Naive thymus-derived CD8-positive, alpha-beta T cell (primary cell): ENCODE measurements around the gene SLC9C2. TPM values are rescaled to one million over a fixed set of nuclear protein-coding genes. Genes with fewer than 3 reads are reported as not detected.
A peak's percentile ranks its signal among the peaks of the same experiment; 100 is the strongest.
"Not testable (repeated sequence)": the region's sequence is repeated elsewhere in the genome, so short reads cannot be mapped to it uniquely, and the experiment has no call there.

Experiments
- ATAC-seq, 2 donors: fragments of 150-1000 bp; cut with Tn5 transposase in 1 of 2; sonication (Bioruptor Pico), chemical (Tn5 transposase) in 1 of 2; 1 replicate in 1 of 2; 2 replicates in 1 of 2; pipeline ENCODE4 v1.10.0; 2021; ENCODE audit warnings: mild to moderate bottlenecking in 2 of 2, moderate library complexity in 2 of 2
- POLR2A ChIA-PET: fragments of 350-600 bp; sonication (Branson Sonifier 250); formaldehyde crosslinking; loops from one replicate; lab custom pipeline; 2021; ENCODE audit warnings: antibody characterized with exemption; lab: Charles Lee
- DNase-seq, 10 donors: peaks; one replicate each; pipeline versions ENCODE4 v3.0.0 to v3.0.0-alpha.2; 2020 to 2022
- H3K27ac Mint-ChIP-seq, 10 donors: one replicate each; pipeline ENCODE4 v1.8.0; 2020 to 2022; ENCODE audit warnings: mild to moderate bottlenecking in 10 of 10, mixed read lengths in 10 of 10, moderate library complexity in 4 of 10, inconsistent platforms in 1 of 10
- H3K27me3 Mint-ChIP-seq, 5 donors: one replicate each; pipeline ENCODE4 v1.8.0; 2021 to 2022; ENCODE audit warnings: mixed read lengths in 5 of 5
- H3K36me3 Mint-ChIP-seq, 3 donors: one replicate each; pipeline ENCODE4 v1.8.0; 2020 to 2022; ENCODE audit warnings: mixed read lengths in 3 of 3, mild to moderate bottlenecking in 2 of 3, inconsistent platforms in 1 of 3
- H3K4me1 Mint-ChIP-seq, 4 donors: one replicate each; pipeline ENCODE4 v1.8.0; 2021 to 2022; ENCODE audit warnings: mixed read lengths in 4 of 4
- H3K4me3 Mint-ChIP-seq, 10 donors: one replicate each; pipeline ENCODE4 v1.8.0; 2020 to 2022; ENCODE audit warnings: mild to moderate bottlenecking in 10 of 10, mixed read lengths in 10 of 10, moderate library complexity in 6 of 10, inconsistent platforms in 1 of 10
- H3K9me3 Mint-ChIP-seq, 9 donors: one replicate each; pipeline ENCODE4 v1.8.0; 2020 to 2022; ENCODE audit warnings: mixed read lengths in 9 of 9, mild to moderate bottlenecking in 3 of 9, inconsistent platforms in 1 of 9, moderate library complexity in 1 of 9
- polyA plus RNA-seq, 3 donors: library from polyadenylated mRNA; unstranded; fragments of 300-500 nt; fragmentation: Illumina TruSeq; gene quantifications; one replicate each; pipeline ENCODE4 v1.2.3, GENCODE V29; 2021
- total RNA-seq, 8 experiments: library from RNA in 2 of 8; stranded (reverse) in 2 of 8; gene quantifications; one replicate each; pipeline ENCODE4 v1.2.3 and lab custom pipeline; 2021 to 2026

Gene SLC9C2
- total and polyA plus RNA-seq, 5 experiments from 2014 or later: not detected

- Mint-ChIP-seq H3K36me3 (peaks cover 19 to 44% (median 22%) of the 10 kb centered on the region in 3 donors), H3K27me3 (no peaks in the 10 kb centered on the region), H3K27ac (peak overlapping the region; percentile 57 to 95 (median 82)), H3K4me3 (peak overlapping the region; percentile 82 to 94 (median 90)), H3K4me1 (peaks cover 37 to 61% (median 59%) of the 10 kb centered on the region in 4 donors), H3K9me3 (peaks cover 0 to 11% (median 6%) of the 10 kb centered on the region in 9 donors)
- DNase-seq (no peak), ATAC-seq (no peak)
- POLR2A ChIA-PET: interaction anchor here (0.9 to 3.5 kb wide), 13 partner anchors 12 to 1523 kb away, joined by 3 to 34 read pairs (median 8); partner anchors contain the start of genes CACYBP, CENPL, DARS2 and GAS5
Measured at GRCh38 chr1:173476197-173476664, 126.6 kb downstream of the SLC9C2 start.

DNA sequence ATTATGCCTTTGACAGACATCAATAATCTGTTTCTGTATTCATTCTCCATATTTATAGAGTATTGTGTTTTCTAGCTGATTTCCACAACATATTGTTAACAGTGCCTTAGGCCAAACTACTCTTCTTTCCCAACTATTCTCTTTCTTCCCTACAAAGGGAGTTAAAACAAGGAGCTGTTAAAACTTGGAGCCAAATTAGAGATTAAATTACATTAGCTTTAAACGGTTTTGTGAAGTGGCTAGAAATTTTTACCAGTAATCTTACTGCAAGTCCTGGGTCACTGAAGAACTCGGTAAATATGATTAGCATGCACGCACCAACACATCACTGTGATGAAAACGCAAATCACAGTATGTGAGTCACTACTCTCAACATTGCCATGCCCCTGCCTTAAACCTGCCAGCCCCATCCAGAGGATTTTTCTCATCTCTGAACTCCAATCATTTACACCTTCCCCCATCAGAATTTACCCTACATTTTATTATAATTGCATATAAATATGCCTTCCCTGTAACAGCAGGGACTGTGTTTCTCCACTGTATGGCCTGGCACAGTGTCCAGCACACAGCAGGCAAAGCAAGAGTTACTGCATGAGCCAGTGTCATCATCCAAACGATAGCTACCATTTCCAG, 127.2 kb downstream of the SLC9C2 start:
- peaks cover 0 to 13% (median 6%) of the 10 kb centered on the region in 9 donors for H3K9me3 Mint-ChIP-seq
- H3K4me1 Mint-ChIP-seq: peaks cover 37 to 61% (median 59%) of the 10 kb centered on the region in 4 donors
- POLR2A ChIA-PET: interaction anchor here (1.3 to 3.5 kb wide), 6 partner anchors 12 to 547 kb away, joined by 4 to 34 read pairs (median 17); partner anchors contain the start of genes CENPL, DARS2, GAS5 and KLHL20
- peak overlapping the region; percentile 54 to 94 (median 80) for H3K27ac Mint-ChIP-seq
- DNase-seq (no peak), ATAC-seq (no peak)
- no peaks in the 10 kb centered on the region for H3K27me3 Mint-ChIP-seq
- H3K36me3 Mint-ChIP-seq: peaks cover 22 to 38% (median 23%) of the 10 kb centered on the region in 3 donors
- H3K4me3 Mint-ChIP-seq: peak overlapping the region; percentile 82 to 94 (median 90)

DNA sequence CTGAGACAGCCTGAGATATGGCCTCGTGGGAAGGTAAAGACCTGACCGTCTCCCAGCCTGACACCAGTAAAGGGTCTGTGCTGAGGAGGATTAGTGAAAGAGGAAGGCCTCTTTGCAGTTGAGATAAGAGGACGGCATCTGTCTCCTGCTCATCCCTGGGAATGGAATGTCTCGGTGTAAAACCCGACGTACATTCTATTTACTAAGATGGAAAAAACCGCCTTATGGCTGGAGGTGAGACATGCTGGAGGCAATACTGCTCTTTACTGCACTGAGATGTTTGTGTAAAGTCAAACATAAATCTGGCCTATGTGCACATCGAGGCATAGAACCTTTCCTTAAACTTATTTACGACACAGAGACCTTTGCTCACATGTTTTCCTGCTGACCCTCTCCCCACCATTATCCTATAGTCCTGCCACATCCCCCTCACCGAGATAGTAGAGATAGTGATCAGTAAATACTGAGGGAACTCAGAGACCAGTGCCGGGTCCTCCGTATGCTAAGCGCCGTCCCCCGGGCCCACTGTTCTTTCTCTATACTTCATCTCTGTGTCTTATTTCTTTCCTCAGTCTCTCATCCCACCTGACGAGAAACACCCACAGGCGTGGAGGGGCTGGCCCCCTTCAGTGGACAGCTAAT, 128.0 kb downstream of the SLC9C2 start:
- Mint-ChIP-seq H3K27ac (peak overlapping the region; percentile 2 to 85 (median 59)), H3K9me3 (peaks cover 0 to 21% (median 11%) of the 10 kb centered on the region in 9 donors), H3K36me3 (peaks cover 28 to 34% (median 31%) of the 10 kb centered on the region in 3 donors), H3K4me1 (peaks cover 33 to 54% (median 54%) of the 10 kb centered on the region in 4 donors), H3K4me3 (peak overlapping the region; percentile 44 to 94 (median 86))
- DNase-seq, ATAC-seq, H3K27me3 Mint-ChIP-seq: not testable (repeated sequence)
- POLR2A ChIA-PET: interaction anchor here (3.3 kb wide), 1 partner anchor 393 kb away, joined by 26 read pairs; the partner anchor contains the start of genes GAS5 and ZBTB37

DNA sequence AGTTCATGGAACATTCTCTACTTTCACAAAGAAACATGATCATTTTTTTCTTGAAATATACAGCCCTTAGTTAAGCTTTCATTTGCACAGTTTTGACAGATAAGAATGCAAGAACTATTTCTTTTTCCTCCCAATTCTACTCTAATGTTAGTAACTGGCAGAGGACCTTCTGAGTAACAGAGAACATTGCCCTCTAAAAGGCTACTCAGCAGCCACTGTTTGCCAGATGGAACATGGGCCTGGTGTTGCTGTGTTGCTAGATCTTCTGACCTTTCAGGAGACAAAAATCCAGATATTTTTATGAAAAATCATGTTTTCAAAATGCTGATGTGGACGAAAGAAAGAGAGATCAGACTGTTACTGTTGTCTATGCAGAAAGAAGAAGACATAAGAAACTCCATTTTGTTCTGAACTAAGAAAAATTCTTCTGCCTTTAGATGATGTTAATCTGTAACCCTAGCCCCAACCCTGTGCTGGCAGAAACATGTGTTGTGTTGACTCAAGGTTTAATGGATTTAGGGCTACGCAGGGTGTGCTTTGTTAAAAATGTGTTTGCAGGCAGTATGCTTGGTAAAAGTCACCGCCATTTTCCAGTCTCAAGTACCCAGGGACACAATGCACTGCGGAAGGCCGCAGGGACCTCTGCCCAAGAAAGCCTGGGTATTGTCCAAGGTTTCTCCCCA, 128.6 kb downstream of the SLC9C2 start:
- ATAC-seq: no peak
- Mint-ChIP-seq H3K27ac (peak overlapping the region in 6 of 10 donors; percentile 18 to 88 (median 60)), H3K27me3 (no peaks in the 10 kb centered on the region), H3K36me3 (peaks cover 30 to 37% (median 33%) of the 10 kb centered on the region in 3 donors), H3K4me3 (peak overlapping the region in 9 of 10 donors; percentile 3 to 87 (median 59)), H3K9me3 (peaks cover 0 to 23% (median 13%) of the 10 kb centered on the region in 9 donors), H3K4me1 (peaks cover 27 to 49% (median 48%) of the 10 kb centered on the region in 4 donors)
- DNase-seq: no peak
- POLR2A ChIA-PET: interaction anchor here (0.6 kb wide), 1 partner anchor 11 kb away, joined by 3 read pairs; no protein-coding TSS in a partner anchor

GRCh38 chr1:173473599-173474011, 129.3 kb downstream of the SLC9C2 start:
- Mint-ChIP-seq H3K4me1 (peaks cover 24 to 42% (median 42%) of the 10 kb centered on the region in 4 donors), H3K36me3 (peaks cover 36 to 43% (median 36%) of the 10 kb centered on the region in 3 donors), H3K27me3 (no peaks in the 10 kb centered on the region), H3K4me3 (peak overlapping the region in 6 of 10 donors; percentile 7 to 87 (median 60)), H3K9me3 (peaks cover 0 to 30% (median 18%) of the 10 kb centered on the region in 9 donors), H3K27ac (peak overlapping the region in 7 of 10 donors; percentile 18 to 88 (median 25))
- ATAC-seq (no peak), DNase-seq (no peak)
- POLR2A ChIA-PET: no interaction called here

GRCh38 chr1:173470608-173471007, 132.3 kb downstream of the SLC9C2 start:
- DNase-seq (no peak), ATAC-seq (no peak)
- Mint-ChIP-seq H3K27me3 (no peaks in the 10 kb centered on the region), H3K36me3 (peaks cover 54 to 70% (median 56%) of the 10 kb centered on the region in 3 donors), H3K4me3 (no peak overlapping the region), H3K4me1 (peaks cover 22 to 39% (median 29%) of the 10 kb centered on the region in 4 donors), H3K27ac (no peak overlapping the region), H3K9me3 (peaks cover 0 to 54% (median 27%) of the 10 kb centered on the region in 9 donors)
- POLR2A ChIA-PET: no interaction called here

DNA sequence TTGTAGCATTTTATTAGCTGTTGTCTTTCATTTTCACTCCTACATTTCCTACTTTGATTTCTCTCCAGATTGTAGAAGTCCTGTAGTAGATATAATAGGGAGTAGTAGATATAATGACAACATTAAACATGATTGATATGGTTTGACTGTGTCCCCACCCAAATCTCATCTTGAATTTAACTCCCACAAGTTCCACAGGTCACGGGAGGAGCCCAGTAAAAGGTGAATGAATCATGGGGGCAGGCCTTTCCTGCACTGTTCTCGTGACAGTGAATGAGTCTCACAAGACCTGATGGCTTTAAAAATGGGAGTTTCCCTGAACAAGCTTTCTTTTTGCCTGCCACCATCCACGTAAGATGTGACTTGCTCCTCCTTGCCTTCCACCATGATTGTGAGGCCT, 133.2 kb downstream of the SLC9C2 start:
- H3K9me3 Mint-ChIP-seq: peaks cover 0 to 62% (median 33%) of the 10 kb centered on the region in 9 donors
- POLR2A ChIA-PET: no interaction called here
- ATAC-seq (no peak), DNase-seq (no peak)
- H3K4me1 Mint-ChIP-seq: peaks cover 21 to 39% (median 26%) of the 10 kb centered on the region in 4 donors
- no peaks in the 10 kb centered on the region for H3K27me3 Mint-ChIP-seq
- no peak overlapping the region for H3K27ac Mint-ChIP-seq
- no peak overlapping the region for H3K4me3 Mint-ChIP-seq
- peaks cover 57 to 73% (median 62%) of the 10 kb centered on the region in 3 donors for H3K36me3 Mint-ChIP-seq

DNA sequence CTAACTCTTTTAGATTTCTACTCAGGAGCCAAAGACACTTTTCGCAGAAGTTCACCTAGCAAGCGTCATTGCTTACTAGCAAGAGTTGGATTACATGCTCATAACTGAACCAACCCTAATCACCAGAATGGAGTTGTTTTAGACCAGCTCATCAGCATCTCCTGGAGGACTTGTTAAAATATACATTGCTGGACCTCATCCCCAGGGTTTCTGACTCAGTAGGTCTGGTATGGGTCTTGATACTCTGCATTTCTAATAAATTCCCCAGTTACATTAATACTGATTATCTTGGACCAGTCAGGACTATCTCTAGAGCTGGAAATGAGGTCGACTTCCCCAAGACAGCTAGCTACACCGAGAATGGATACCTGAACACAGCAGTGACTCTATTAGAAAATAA, 135.4 kb downstream of the SLC9C2 start:
- H3K4me1 Mint-ChIP-seq: peaks cover 24 to 40% (median 24%) of the 10 kb centered on the region in 4 donors
- no peak for DNase-seq
- H3K9me3 Mint-ChIP-seq: peaks cover 9 to 84% (median 44%) of the 10 kb centered on the region in 9 donors
- POLR2A ChIA-PET: interaction anchor here (0.5 kb wide), 1 partner anchor 522 kb away, joined by 4 read pairs; no protein-coding TSS in a partner anchor
- H3K36me3 Mint-ChIP-seq: peaks cover 63 to 83% (median 72%) of the 10 kb centered on the region in 3 donors
- H3K27me3 Mint-ChIP-seq: no peaks in the 10 kb centered on the region
- no peak overlapping the region for H3K27ac Mint-ChIP-seq
- H3K4me3 Mint-ChIP-seq: no peak overlapping the region
- ATAC-seq: no peak

GRCh38 chr1:173464185-173464584, 138.7 kb downstream of the SLC9C2 start:
- not testable (repeated sequence) for H3K27ac Mint-ChIP-seq, ATAC-seq, DNase-seq, H3K27me3 Mint-ChIP-seq
- POLR2A ChIA-PET: interaction anchor here (1.6 kb wide), 1 partner anchor 12 kb away, joined by 5 read pairs; no protein-coding TSS in a partner anchor
- Mint-ChIP-seq H3K4me1 (peaks cover 30 to 49% (median 34%) of the 10 kb centered on the region in 4 donors), H3K36me3 (peaks cover 63 to 74% (median 73%) of the 10 kb centered on the region in 3 donors), H3K9me3 (peaks cover 3 to 60% (median 26%) of the 10 kb centered on the region in 9 donors), H3K4me3 (peak overlapping the region in 1 of 10 donors; percentile 56)

- H3K27me3 Mint-ChIP-seq, POLR2A ChIA-PET, ATAC-seq, H3K27ac Mint-ChIP-seq, DNase-seq: not testable (repeated sequence)
- Mint-ChIP-seq H3K4me3 (peak overlapping the region in 1 of 10 donors; percentile 1), H3K9me3 (peaks cover 3 to 49% (median 24%) of the 10 kb centered on the region in 9 donors), H3K36me3 (peaks cover 55 to 76% (median 60%) of the 10 kb centered on the region in 3 donors), H3K4me1 (peaks cover 29 to 56% (median 34%) of the 10 kb centered on the region in 4 donors)
Measured at GRCh38 chr1:173462666-173463065, 140.2 kb downstream of the SLC9C2 start.

- Mint-ChIP-seq H3K4me3 (no peak overlapping the region), H3K36me3 (peaks cover 39 to 80% (median 58%) of the 10 kb centered on the region in 3 donors), H3K4me1 (peaks cover 34 to 49% (median 41%) of the 10 kb centered on the region in 4 donors), H3K27me3 (no peaks in the 10 kb centered on the region), H3K9me3 (peaks cover 3 to 23% (median 12%) of the 10 kb centered on the region in 9 donors), H3K27ac (peak overlapping the region in 3 of 10 donors; percentile 11 to 50 (median 37))
- no peak for ATAC-seq
- POLR2A ChIA-PET: no interaction called here
- DNase-seq: no peak
Measured at GRCh38 chr1:173459885-173460284, 143.0 kb downstream of the SLC9C2 start.
